ENCODE data around the gene ALDH1A1.

Gene ALDH1A1

DNA sequence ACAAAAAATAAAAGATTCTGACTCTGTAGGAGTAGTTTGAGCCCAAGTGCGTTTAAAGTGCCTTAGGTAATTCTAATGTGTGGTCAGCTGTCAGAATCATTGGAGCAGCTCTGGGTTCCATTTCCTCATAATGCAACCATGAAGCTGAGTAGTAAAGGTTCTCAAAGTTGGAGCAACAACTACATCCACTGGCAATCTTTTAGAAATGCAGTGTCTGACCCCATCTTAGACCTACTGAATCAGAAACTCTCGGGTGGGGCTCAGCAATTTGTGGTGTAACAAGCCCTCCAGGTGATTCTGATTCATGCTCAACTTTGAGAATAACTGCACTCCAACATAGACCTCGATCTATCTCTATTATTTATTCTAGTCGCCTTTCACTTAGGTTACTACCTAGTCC lies 7.6 kb upstream of the ALDH1A1 start:
- TF ChIP-seq, protein P1, sequence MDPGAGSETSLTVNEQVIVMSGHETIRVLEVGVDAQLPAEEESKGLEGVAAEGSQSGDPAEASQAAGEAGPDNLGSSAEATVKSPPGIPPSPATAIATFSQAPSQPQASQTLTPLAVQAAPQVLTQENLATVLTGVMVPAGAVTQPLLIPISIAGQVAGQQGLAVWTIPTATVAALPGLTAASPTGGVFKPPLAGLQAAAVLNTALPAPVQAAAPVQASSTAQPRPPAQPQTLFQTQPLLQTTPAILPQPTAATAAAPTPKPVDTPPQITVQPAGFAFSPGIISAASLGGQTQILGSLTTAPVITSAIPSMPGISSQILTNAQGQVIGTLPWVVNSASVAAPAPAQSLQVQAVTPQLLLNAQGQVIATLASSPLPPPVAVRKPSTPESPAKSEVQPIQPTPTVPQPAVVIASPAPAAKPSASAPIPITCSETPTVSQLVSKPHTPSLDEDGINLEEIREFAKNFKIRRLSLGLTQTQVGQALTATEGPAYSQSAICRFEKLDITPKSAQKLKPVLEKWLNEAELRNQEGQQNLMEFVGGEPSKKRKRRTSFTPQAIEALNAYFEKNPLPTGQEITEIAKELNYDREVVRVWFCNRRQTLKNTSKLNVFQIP (CRISPR knock-in tag; IDR thresholded peaks at IDR 0.05; ENCODE audit: borderline replicate concordance, low read depth), result no peak
- no peak for TF ChIP-seq RARB (CRISPR knock-in tag; IDR thresholded peaks at IDR 0.05)
- TF ChIP-seq, protein P2, sequence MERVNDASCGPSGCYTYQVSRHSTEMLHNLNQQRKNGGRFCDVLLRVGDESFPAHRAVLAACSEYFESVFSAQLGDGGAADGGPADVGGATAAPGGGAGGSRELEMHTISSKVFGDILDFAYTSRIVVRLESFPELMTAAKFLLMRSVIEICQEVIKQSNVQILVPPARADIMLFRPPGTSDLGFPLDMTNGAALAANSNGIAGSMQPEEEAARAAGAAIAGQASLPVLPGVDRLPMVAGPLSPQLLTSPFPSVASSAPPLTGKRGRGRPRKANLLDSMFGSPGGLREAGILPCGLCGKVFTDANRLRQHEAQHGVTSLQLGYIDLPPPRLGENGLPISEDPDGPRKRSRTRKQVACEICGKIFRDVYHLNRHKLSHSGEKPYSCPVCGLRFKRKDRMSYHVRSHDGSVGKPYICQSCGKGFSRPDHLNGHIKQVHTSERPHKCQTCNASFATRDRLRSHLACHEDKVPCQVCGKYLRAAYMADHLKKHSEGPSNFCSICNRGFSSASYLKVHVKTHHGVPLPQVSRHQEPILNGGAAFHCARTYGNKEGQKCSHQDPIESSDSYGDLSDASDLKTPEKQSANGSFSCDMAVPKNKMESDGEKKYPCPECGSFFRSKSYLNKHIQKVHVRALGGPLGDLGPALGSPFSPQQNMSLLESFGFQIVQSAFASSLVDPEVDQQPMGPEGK (CRISPR knock-in tag; IDR thresholded peaks at IDR 0.05; ENCODE audit: borderline replicate concordance), result no peak
- TF ChIP-seq, protein P3, sequence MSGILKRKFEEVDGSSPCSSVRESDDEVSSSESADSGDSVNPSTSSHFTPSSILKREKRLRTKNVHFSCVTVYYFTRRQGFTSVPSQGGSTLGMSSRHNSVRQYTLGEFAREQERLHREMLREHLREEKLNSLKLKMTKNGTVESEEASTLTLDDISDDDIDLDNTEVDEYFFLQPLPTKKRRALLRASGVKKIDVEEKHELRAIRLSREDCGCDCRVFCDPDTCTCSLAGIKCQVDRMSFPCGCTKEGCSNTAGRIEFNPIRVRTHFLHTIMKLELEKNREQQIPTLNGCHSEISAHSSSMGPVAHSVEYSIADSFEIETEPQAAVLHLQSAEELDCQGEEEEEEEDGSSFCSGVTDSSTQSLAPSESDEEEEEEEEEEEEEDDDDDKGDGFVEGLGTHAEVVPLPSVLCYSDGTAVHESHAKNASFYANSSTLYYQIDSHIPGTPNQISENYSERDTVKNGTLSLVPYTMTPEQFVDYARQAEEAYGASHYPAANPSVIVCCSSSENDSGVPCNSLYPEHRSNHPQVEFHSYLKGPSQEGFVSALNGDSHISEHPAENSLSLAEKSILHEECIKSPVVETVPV (CRISPR knock-in tag; IDR thresholded peaks at IDR 0.05), result no peak
- TF ChIP-seq ESRRG (CRISPR knock-in tag; IDR thresholded peaks at IDR 0.05), result no peak
- TF ChIP-seq PPARA (CRISPR knock-in tag; IDR thresholded peaks at IDR 0.05; ENCODE audit: borderline replicate concordance), result no peak
- no peak for TF ChIP-seq ZNF8 (CRISPR knock-in tag; IDR thresholded peaks at IDR 0.05)
- TF ChIP-seq OSR1 (CRISPR knock-in tag; IDR thresholded peaks at IDR 0.05), result no peak
- no peak for TF ChIP-seq GLIS3 (CRISPR knock-in tag; IDR thresholded peaks at IDR 0.05)
- TF ChIP-seq ZFP30 (CRISPR knock-in tag; IDR thresholded peaks at IDR 0.05), result no peak
- no peak for TF ChIP-seq ISL1 (CRISPR knock-in tag; IDR thresholded peaks at IDR 0.05)
- TF ChIP-seq, protein P4, sequence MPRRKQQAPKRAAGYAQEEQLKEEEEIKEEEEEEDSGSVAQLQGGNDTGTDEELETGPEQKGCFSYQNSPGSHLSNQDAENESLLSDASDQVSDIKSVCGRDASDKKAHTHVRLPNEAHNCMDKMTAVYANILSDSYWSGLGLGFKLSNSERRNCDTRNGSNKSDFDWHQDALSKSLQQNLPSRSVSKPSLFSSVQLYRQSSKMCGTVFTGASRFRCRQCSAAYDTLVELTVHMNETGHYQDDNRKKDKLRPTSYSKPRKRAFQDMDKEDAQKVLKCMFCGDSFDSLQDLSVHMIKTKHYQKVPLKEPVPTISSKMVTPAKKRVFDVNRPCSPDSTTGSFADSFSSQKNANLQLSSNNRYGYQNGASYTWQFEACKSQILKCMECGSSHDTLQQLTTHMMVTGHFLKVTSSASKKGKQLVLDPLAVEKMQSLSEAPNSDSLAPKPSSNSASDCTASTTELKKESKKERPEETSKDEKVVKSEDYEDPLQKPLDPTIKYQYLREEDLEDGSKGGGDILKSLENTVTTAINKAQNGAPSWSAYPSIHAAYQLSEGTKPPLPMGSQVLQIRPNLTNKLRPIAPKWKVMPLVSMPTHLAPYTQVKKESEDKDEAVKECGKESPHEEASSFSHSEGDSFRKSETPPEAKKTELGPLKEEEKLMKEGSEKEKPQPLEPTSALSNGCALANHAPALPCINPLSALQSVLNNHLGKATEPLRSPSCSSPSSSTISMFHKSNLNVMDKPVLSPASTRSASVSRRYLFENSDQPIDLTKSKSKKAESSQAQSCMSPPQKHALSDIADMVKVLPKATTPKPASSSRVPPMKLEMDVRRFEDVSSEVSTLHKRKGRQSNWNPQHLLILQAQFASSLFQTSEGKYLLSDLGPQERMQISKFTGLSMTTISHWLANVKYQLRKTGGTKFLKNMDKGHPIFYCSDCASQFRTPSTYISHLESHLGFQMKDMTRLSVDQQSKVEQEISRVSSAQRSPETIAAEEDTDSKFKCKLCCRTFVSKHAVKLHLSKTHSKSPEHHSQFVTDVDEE (CRISPR knock-in tag; IDR thresholded peaks at IDR 0.05), result no peak
- no peak for TF ChIP-seq ZNF70 (CRISPR knock-in tag; IDR thresholded peaks at IDR 0.05)
- no peak for TF ChIP-seq ZNF565 (CRISPR knock-in tag; conservative IDR thresholded peaks at IDR 0.05; ENCODE audit: low read depth)
- TF ChIP-seq ZC3H10 (CRISPR knock-in tag; IDR thresholded peaks at IDR 0.05), result no peak
- no peak for ATAC-seq

DNA sequence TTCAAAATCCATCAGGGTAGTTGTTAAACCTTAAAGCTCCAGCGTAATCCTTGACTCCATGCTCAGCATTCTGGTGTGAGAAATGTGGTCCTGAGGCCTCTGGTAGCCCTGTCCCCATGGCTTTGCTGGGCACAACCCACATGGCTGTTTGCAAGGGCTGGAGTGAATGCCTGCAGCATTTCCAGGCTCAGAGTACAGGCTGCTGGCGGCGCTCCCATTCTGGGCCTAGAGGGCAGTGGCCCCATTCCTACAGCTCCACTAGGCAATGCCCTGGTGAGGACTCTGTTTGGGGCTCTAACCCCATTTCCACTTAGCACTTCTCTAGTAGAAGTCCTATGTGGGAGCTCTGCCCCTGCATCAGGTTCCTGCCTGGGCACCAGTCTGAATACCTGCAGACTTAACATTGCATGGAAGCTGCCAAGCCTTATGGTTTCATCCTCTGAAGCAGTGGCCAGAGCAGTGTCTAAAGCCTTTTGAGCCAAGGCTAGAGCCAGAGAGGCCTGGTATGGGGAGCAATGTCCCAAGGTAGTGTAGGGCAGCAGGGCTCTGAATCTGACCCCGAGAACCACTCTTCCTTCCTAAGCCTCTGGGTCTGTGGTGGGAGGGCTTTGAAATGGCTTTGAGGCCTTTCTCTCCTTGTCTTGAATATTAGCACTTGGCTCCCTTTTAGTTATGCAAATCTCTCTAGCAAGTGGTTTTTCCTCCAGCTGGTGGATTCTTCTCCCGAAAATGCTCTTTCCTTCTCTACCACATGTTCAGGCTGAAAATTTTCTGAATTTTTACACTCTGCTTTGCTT lies 5.8 kb upstream of the ALDH1A1 start:
- ATAC-seq, result no peak
- TF ChIP-seq, protein P4 (CRISPR knock-in tag; IDR thresholded peaks at IDR 0.05), result no peak
- TF ChIP-seq TOX (CRISPR knock-in tag; IDR thresholded peaks at IDR 0.05; ENCODE audit: borderline replicate concordance), result no peak
- TF ChIP-seq OSR1 (CRISPR knock-in tag; IDR thresholded peaks at IDR 0.05), result no peak
- no peak for TF ChIP-seq PPARA (CRISPR knock-in tag; IDR thresholded peaks at IDR 0.05; ENCODE audit: borderline replicate concordance)
- TF ChIP-seq, protein P2 (CRISPR knock-in tag; IDR thresholded peaks at IDR 0.05; ENCODE audit: borderline replicate concordance), result no peak
- no peak for TF ChIP-seq ZFP3 (CRISPR knock-in tag; IDR thresholded peaks at IDR 0.05)
- TF ChIP-seq, protein P5, sequence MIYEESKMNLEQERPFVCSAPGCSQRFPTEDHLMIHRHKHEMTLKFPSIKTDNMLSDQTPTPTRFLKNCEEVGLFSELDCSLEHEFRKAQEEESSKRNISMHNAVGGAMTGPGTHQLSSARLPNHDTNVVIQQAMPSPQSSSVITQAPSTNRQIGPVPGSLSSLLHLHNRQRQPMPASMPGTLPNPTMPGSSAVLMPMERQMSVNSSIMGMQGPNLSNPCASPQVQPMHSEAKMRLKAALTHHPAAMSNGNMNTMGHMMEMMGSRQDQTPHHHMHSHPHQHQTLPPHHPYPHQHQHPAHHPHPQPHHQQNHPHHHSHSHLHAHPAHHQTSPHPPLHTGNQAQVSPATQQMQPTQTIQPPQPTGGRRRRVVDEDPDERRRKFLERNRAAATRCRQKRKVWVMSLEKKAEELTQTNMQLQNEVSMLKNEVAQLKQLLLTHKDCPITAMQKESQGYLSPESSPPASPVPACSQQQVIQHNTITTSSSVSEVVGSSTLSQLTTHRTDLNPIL (CRISPR knock-in tag; IDR thresholded peaks at IDR 0.05; ENCODE audit: low read depth), result no peak
- no peak for TF ChIP-seq ARNTL (CRISPR knock-in tag; IDR thresholded peaks at IDR 0.05; ENCODE audit: borderline replicate concordance, low read depth)
- no peak for TF ChIP-seq ZC3H10 (CRISPR knock-in tag; IDR thresholded peaks at IDR 0.05)
- TF ChIP-seq ZNF70 (CRISPR knock-in tag; IDR thresholded peaks at IDR 0.05), result no peak
- TF ChIP-seq RARB (CRISPR knock-in tag; IDR thresholded peaks at IDR 0.05), result no peak
